NB4 (cell line): ENCODE results near the gene CEP135.

Experiments used
- CTCF ChIP-seq: IDR thresholded peaks from one replicate; pipeline ENCODE4 v1.5.1; 2012; ENCODE audit warnings: low read depth, low read length
- MAX ChIP-seq: IDR thresholded peaks from 2 replicates; pipeline ENCODE4 v1.6.1; 2011; ENCODE audit warnings: low read depth, low read length
- POLR2A ChIP-seq: IDR thresholded peaks from 2 replicates; pipeline ENCODE4 v1.6.1; 2011; ENCODE audit warnings: mild to moderate bottlenecking; ENCODE audit not compliant: insufficient read length; ENCODE audit errors: extremely low read depth

- no peak for TF ChIP-seq CTCF
- no peak for TF ChIP-seq MAX
- TF ChIP-seq POLR2A, result no peak
Observed at GRCh38 chr4:55965585-55965984, 16.8 kb downstream of the CEP135 start.
